Measurements from ENCODE around the gene IGFN1.
A peak's percentile ranks its signal among the peaks of the same experiment; 100 is the strongest.

Gene IGFN1

GRCh38 chr1:201268604-201269151, 78.1 kb downstream of the IGFN1 start:
- DNase-seq: peak; percentile 84

GRCh38 chr1:201269281-201269680, 78.7 kb downstream of the IGFN1 start:
- no peak for DNase-seq

- DNase-seq: peak; percentile 11
These were observed 79.3 kb downstream of the IGFN1 start for GRCh38 chr1:201269900-201270410.

GRCh38 chr1:201270616-201271390, 80.2 kb downstream of the IGFN1 start:
- no peak for DNase-seq

DNA sequence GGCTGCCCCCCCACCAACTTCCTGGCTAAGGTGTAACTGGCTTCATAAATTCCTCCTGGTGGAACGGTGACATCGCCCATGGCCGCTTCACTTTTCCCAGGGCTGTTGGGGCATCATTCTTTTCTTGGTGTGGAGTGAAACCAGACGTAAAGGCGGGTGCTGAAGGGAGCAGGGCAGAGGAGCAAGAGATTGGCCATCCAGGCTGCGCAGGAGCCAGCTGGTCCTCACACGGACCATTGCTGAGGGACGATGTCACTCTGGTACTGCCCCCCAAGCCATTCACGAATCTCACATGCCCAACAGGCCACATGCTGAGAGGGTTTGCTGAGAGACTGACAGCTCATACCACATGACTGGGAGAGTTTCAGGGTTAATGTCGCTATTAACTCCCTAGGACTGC, 82.2 kb downstream of the IGFN1 start:
- no peak for DNase-seq

GRCh38 chr1:201274616-201275252, 84.1 kb downstream of the IGFN1 start:
- DNase-seq: no peak

GRCh38 chr1:201275253-201275666, 84.6 kb downstream of the IGFN1 start:
- peak; percentile 72 for DNase-seq

DNA sequence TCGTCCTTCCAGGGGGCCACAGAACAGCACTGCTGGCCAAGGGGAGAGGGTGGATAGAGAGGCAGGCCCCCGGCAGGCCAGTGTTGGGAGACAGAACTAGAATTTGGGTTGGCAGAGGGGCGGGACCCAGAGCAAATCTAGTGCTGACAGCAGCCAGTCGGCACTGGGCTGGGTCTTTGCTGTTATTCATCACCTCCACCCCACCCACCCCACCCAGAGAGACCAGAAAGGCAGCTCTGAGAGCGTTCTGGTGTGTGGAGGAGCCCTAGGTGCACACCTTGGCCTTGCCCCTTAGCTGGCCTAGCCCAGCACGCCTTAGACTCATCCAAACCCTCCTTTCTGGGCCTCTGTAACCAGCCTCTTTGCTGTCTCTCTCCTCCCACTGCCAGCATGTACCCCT, 86.3 kb downstream of the IGFN1 start:
- no peak for DNase-seq

DNA sequence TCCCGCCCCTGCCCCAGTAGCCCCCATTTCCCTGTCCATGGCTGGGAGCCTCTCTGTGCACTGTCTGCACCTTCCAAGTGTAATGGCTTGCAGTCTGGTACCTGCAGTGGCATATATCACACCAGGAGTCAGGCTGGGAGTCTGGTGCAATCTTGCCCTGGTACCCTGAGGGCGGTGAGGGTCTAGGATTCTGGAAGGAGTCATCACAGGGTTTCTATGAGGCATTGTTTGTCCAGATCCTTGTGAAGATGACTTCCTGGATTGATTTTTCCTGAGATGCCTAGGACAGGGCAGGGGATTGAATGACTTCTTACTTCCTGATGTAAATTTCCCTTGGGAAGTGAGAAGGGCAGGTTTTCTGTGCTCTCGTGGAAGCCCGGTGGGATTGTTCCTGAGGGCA, 86.8 kb downstream of the IGFN1 start:
- DNase-seq: no peak
